NCI-H2081 treated with DMSO at 0.1 percent for 48 hours (cell line): ENCODE data around the gene OPN1MW3.
"Not testable (repeated sequence)": the region's sequence is repeated elsewhere in the genome, so short reads cannot be mapped to it uniquely, and the experiment has no call there.

ENCODE experiments used
- DNase-seq: peaks from one replicate; lab custom pipeline; 2025; lab: John Stamatoyannopoulos, UW

Gene OPN1MW3

DNA sequence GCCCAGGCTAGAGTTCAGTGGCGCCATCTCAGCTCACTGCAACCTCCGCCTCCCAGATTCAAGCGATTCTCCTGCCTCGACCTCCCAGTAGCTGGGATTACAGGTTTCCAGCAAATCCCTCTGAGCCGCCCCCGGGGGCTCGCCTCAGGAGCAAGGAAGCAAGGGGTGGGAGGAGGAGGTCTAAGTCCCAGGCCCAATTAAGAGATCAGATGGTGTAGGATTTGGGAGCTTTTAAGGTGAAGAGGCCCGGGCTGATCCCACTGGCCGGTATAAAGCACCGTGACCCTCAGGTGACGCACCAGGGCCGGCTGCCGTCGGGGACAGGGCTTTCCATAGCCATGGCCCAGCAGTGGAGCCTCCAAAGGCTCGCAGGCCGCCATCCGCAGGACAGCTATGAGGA, at the start of gene OPN1MW3:
OPN1MW3 (plus strand) TSS at position 301 of the 400 bp plus-strand sequence; CDS start at position 339, 38 bp downstream.
- DNase-seq, result not testable (repeated sequence)

DNA sequence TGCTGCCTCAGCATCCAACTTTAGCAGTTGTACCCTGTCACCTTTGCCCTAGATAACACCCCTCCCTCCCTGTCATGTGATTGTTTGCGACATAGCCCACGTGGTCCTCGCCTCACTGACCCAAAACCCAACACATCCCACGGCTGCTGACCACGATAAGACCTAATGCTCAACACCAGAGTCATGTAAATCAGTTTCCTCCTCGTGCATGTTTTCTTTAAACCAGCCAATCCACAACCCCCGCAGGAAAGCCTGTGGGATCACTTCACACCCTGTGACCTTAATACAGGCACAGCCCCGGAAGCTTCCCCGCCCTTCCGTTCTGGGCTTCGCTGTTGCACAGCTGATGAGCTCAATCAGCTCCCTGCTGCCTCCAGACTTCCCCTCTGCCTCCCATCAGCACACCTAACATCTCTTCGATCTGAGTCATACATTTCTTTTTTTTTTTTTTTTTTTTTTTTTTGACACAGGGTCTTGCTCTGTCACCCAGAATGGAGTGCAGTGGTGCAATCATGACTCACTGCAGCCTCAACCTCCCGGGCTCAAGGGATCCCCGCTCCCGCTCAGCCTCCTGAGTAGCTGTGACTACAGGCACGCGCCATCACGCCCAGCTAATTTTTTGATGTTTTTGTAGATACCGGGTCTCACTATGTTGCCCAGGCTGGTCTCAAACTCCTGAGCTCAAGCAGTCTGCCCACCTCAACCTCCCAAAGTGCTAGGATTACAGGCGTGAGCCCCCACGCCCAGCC, 47.5 kb upstream of the OPN1MW3 start:
- DNase-seq, result not testable (repeated sequence)

DNA sequence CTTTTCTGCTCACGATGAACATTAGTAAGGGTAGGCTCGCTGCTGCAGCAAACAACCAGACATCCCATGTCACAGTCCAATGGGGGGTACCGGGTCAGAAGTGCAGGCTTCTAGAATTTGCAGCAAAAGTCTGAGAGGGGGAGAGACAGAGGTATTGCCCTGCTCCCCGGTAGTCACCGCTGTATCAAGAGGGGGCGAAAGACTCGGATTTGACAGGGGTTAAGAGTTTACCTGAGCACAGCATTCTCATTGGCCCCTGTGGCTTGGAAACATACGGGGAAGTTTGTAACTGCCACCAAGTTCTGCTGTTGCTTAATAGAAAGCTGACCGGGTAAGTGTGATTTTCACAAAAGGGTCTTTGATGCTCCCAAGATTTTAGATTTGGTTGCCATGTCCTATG, 46.3 kb upstream of the OPN1MW3 start:
- DNase-seq, result not testable (repeated sequence)

DNA sequence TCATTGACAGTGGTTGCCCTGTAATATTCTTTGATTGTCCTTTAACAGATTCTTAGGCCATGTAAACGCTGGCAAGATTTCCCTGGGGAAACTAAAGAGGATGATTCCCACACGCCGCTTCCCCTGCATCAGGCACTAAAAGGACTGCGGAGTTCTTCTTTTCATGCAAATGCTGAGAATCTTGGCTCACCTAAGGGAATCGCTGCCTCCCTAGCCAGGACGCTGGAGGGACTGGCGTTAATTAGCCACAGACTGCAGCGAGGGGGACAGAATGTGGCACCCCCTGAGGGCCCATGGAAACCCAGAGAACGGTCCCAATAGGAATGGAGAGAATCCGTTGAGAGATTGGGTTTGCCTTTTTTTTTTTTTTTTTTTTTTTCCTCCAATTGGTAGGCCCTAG, 45.9 kb upstream of the OPN1MW3 start:
- DNase-seq, result not testable (repeated sequence)

DNA sequence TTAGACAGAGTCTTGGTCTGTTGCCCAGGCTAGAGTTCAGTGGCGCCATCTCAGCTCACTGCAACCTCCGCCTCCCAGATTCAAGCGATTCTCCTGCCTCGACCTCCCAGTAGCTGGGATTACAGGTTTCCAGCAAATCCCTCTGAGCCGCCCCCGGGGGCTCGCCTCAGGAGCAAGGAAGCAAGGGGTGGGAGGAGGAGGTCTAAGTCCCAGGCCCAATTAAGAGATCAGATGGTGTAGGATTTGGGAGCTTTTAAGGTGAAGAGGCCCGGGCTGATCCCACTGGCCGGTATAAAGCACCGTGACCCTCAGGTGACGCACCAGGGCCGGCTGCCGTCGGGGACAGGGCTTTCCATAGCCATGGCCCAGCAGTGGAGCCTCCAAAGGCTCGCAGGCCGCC, 37.9 kb upstream of the OPN1MW3 start, which contains the start of gene OPN1MW2:
OPN1MW2 (plus strand) TSS at position 301 of the 400 bp plus-strand sequence; CDS start at position 361, 60 bp downstream.
- not testable (repeated sequence) for DNase-seq

DNA sequence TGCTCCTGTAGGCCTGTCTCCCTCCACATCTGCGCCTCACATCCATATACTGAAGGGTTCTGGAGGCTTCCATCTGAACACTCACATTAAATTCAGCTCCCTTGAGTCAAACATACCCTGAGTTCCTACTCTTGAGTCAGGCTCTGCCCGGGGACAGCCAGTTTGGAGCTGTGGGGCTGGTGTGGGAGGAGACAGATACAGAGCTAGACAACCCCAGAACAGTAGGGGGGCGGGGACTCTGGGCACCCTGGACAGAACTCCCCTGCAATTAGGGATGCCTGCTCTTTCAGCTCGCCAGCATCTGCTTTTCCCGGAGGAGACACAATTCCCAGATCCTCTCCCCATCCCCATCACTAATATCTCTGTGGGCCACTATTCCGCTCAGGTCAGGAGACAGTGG, 32.1 kb upstream of the OPN1MW3 start:
- DNase-seq, result not testable (repeated sequence)

DNA sequence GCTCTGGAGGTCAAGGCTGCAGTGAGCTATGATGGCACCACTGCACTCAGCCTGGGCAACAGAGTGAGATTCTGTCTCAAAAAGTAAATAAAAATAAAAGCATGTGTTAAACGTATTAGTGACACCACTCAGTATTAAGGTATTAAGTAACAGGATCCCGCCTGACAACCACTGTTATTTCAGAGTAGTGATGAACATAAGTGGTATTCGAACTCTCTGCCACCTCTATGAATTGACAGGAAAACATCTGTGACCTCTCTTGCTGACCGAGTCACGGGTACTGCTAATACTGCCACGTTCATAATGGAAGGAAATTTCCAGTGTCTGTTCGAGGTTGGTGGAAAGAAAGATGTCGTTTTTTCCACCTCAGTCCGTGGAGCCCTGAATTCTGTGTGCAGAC, 30.7 kb upstream of the OPN1MW3 start:
- not testable (repeated sequence) for DNase-seq

DNA sequence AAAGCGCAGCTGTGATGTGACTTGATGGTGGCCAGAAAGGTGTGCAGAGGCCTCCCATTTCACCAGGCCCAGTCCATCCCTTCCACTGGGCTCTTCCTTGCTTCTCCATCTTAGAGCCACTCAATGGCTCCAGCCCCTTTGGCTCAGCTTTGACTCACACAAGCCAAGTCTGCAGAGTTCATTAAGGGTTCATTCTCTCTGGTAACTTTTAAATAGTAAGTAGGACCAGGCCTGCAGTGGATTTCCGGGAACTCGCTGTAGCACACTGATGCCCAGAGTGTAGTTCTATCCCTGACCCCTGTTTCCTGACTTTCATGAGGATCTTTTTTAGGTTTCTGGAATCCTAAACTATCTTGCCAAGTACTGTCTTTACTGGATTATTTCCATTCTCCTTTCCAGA, 25.9 kb upstream of the OPN1MW3 start:
- DNase-seq, result not testable (repeated sequence)

DNA sequence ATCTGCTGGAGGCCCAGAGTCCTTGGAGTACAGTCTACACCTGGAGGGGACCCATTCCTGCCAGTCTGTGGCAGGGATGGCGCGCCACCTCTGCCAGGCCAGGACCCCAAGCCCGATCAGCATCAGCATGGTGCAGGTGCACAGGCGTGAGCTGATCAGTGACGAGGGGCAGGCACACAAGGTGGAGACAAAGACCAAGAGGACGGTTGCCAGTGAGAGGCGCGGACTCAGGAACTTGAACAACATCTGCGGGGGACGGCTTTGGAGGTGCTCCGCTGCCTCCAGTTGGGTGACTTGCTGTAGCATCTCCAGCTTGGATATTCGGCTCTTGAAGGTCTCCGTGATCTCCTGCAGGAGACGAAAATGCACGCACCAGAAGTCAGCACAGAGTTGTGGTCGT, 23.8 kb upstream of the OPN1MW3 start:
- DNase-seq, result not testable (repeated sequence)

DNA sequence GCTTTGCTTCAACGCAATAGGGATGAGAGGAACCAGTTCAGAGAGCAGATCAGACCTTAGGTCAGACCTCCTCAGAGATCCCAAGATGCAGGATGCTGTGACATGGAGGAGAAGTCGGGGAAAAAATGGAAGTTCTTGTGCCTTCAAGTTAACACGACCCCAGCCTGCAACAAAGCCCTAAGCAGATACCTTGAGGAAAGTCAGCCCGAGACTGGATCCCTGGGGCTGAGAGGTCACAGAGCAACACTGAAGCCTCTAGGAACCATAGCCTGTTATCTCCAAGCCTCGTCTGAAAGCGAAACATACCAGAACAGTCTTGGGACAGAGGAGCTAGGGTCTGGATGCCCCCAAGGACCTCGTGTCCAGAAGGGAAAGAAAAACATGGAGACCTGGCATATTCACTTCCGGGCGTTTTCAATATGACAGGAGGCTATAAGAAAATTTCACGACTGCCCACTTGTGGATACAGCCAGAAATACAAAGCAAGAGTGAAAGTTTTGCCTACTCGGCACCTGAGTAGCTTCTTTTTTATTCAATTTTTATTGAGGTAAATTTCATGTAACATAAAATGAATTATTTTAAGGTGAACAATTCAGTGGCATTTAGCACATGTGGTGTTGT, 18.3 kb upstream of the OPN1MW3 start:
- DNase-seq, result not testable (repeated sequence)

DNA sequence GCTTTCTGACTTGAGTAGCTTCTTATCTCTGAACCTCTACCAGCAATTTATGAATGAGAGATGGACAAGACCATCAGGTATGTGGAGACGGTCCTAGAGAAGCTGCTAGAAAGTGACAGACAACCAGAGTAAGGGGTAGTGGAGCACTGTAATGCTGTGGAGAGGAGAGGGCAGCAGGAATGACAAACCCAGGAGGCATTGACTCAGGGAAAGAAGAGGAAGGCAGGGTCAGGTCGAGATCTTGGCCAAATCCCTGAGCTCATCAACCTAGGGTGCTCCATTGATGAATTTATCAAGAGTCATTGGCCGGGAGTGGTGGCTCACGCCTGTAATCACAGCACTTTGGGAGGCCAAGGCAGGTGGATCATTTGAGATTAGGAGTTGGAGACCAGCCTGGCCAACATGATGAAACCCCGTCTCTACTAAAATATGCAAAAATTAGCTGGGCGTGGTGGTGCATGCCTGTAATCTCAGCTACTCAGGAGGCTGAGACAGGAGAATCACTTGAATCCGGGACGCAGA, 17.3 kb upstream of the OPN1MW3 start:
- DNase-seq, result not testable (repeated sequence)

DNA sequence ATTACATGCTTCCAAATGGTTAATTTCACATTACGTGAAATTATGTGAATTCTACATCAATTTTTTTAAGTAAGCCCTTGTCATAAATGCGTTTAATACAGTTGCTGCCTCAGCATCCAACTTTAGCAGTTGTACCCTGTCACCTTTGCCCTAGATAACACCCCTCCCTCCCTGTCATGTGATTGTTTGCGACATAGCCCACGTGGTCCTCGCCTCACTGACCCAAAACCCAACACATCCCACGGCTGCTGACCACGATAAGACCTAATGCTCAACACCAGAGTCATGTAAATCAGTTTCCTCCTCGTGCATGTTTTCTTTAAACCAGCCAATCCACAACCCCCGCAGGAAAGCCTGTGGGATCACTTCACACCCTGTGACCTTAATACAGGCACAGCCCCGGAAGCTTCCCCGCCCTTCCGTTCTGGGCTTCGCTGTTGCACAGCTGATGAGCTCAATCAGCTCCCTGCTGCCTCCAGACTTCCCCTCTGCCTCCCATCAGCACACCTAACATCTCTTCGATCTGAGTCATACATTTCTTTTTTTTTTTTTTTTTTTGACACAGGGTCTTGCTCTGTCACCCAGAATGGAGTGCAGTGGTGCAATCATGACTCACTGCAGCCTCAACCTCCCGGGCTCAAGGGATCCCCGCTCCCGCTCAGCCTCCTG, 9.9 kb upstream of the OPN1MW3 start:
- DNase-seq, result not testable (repeated sequence)

DNA sequence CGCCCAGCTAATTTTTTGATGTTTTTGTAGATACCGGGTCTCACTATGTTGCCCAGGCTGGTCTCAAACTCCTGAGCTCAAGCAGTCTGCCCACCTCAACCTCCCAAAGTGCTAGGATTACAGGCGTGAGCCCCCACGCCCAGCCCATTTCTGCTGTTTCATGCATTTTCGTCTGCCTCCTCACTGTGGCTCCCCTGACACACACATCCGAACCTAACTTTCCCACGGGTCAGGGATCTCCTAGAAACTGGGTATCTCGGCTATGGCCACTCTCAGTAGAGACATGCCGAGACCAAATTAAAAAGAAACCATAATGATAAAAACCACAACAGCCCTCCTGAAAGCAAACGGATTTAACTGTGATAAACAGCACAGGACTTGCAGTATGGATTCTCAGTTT, 9.3 kb upstream of the OPN1MW3 start:
- not testable (repeated sequence) for DNase-seq

DNA sequence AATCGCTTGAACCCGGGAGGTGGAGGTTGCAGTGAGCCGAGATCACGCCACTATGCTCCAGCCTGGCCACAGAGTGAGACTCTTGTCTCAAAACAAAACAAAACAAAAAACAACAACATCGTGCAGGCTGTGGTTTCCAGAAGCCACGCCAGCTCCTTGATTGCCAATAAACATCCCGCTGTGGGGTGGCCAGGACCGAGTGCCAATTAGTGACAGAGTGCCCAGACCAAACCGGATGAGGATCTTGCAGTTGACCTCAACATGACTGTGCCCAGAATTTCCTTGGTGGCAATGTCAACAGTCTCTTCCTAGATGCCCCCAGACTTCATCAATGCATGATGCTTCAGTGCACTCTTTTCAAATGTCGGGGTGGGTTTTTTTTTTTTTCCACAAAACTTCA, 1.3 kb downstream of the OPN1MW3 start:
- not testable (repeated sequence) for DNase-seq

DNA sequence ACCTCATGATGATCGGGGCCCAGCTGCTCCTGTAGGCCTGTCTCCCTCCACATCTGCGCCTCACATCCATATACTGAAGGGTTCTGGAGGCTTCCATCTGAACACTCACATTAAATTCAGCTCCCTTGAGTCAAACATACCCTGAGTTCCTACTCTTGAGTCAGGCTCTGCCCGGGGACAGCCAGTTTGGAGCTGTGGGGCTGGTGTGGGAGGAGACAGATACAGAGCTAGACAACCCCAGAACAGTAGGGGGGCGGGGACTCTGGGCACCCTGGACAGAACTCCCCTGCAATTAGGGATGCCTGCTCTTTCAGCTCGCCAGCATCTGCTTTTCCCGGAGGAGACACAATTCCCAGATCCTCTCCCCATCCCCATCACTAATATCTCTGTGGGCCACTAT, 5.7 kb downstream of the OPN1MW3 start:
- not testable (repeated sequence) for DNase-seq

DNA sequence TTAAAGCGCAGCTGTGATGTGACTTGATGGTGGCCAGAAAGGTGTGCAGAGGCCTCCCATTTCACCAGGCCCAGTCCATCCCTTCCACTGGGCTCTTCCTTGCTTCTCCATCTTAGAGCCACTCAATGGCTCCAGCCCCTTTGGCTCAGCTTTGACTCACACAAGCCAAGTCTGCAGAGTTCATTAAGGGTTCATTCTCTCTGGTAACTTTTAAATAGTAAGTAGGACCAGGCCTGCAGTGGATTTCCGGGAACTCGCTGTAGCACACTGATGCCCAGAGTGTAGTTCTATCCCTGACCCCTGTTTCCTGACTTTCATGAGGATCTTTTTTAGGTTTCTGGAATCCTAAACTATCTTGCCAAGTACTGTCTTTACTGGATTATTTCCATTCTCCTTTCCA, 11.9 kb downstream of the OPN1MW3 start:
- DNase-seq, result not testable (repeated sequence)

DNA sequence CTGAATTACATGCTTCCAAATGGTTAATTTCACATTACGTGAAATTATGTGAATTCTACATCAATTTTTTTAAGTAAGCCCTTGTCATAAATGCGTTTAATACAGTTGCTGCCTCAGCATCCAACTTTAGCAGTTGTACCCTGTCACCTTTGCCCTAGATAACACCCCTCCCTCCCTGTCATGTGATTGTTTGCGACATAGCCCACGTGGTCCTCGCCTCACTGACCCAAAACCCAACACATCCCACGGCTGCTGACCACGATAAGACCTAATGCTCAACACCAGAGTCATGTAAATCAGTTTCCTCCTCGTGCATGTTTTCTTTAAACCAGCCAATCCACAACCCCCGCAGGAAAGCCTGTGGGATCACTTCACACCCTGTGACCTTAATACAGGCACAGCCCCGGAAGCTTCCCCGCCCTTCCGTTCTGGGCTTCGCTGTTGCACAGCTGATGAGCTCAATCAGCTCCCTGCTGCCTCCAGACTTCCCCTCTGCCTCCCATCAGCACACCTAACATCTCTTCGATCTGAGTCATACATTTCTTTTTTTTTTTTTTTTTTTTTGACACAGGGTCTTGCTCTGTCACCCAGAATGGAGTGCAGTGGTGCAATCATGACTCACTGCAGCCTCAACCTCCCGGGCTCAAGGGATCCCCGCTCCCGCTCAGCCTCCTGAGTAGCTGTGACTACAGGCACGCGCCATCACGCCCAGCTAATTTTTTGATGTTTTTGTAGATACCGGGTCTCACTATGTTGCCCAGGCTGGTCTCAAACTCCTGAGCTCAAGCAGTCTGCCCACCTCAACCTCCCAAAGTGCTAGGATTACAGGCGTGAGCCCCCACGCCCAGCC, 27.3 kb downstream of the OPN1MW3 start:
- DNase-seq, result not testable (repeated sequence)

DNA sequence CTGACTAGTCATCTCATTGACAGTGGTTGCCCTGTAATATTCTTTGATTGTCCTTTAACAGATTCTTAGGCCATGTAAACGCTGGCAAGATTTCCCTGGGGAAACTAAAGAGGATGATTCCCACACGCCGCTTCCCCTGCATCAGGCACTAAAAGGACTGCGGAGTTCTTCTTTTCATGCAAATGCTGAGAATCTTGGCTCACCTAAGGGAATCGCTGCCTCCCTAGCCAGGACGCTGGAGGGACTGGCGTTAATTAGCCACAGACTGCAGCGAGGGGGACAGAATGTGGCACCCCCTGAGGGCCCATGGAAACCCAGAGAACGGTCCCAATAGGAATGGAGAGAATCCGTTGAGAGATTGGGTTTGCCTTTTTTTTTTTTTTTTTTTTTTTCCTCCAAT, 29.0 kb downstream of the OPN1MW3 start:
- not testable (repeated sequence) for DNase-seq

DNA sequence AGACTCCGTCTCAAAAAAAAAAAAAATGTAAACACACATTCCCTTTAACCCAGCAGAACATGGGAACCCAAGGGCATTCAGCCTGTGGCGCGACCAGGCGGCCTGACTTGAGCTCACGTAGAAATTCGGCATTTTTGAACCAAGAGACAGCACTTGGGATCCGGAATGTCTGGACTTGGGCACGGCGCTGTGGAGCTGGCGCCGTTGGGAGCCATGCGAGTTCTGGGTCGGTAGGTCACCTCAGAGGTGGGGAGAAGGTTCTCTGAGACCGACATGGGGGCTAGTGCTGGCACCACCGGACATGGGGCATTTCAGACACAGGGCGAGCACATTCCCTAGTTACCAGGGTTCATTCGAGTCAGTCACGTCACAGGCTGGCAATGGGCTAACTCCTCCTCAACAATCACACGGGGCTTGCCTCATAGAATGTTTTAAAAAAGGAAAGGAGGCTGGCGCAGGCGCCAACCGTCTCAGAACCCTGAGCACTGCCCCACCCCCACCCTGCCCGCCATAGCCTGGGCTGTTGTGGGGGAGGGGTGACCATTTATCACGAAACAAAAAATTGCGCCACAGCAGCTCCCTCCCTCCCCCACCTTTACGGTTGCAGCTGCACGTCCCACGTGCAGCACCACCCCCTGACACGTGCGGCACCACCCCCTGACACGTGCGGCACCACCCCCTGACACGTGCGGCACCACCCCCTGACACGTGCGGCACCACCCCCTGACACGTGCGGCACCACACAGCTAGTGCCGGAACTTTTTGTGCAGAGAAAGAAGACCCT, 37.6 kb downstream of the OPN1MW3 start, which contains the start of gene TEX28:
TEX28 (minus strand) TSS at position 334 of the 784 bp plus-strand sequence. CDS start 3,007 bp downstream, outside the sequence.
- DNase-seq, result no peak

DNA sequence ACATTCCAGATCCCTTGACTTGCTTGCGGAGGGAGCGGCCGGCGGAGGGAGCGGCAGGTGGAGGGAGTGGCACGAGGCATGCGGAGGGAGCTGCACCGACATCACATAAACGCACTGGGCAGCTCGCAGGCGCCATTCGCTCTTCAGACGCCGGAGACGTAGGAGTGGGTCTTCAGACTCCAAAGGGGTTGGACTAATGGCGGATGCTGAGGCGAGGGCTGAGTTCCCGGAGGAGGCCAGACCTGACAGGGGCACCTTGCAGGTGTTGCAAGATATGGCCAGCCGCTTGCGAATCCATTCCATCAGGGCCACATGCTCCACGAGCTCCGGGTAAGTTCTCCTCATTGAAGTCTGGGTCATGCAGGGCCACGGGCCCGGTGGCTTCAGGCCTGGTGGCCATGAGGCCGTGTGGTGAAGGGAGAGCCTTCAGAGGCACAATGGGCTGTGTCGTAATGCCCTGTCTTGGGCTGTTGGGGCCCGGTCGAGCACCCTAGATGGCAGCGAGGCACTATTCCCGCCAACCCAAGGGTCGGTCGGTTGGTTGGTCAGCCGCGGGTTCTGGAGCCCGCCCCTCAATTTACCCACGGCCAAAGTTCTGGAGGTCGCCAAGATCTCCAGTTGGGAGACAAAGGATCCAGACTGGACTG, 38.4 kb downstream of the OPN1MW3 start, which contains the start of gene TKTL1:
TKTL1 (plus strand) TSS at position 132 of the 647 bp plus-strand sequence; CDS start at position 197, 65 bp downstream.
- no peak for DNase-seq
